HCT116 (cell line): ENCODE data around the gene GOSR1.

Experiments
- ATF3 ChIP-seq: IDR thresholded peaks from 2 replicates; pipeline ENCODE4 v1.6.1; 2012
- CEBPB ChIP-seq: IDR thresholded peaks from 2 replicates; pipeline ENCODE4 v1.6.1; 2012; ENCODE audit warnings: low read depth
- CTCF ChIP-seq, 3 experiments: fragments of 200-600 bp in 1 of 3; sonication (generic) in 1 of 3; IDR thresholded peaks in 2 of 3; conservative IDR thresholded peaks in 1 of 3; 2 replicates each; pipeline ENCODE4 v1.5.1; 2012 to 2017; ENCODE audit warnings: low read depth in 2 of 3, low read length in 2 of 3, antibody characterized with exemption in 1 of 3, borderline replicate concordance in 1 of 3, control low read depth in 1 of 3, mild to moderate bottlenecking in 1 of 3, mixed read lengths in 1 of 3, mixed run types in 1 of 3, moderate library complexity in 1 of 3; ENCODE audit not compliant: insufficient read depth in 1 of 3
- POLR2AphosphoS5 ChIP-seq: IDR thresholded peaks from 2 replicates; pipeline ENCODE4 v1.6.1; 2011; ENCODE audit warnings: mild to moderate bottlenecking, low read depth, low read length, moderate library complexity
- SP1 ChIP-seq: IDR thresholded peaks from 2 replicates; pipeline ENCODE4 v1.6.1; 2012; ENCODE audit warnings: low read depth
- SRF ChIP-seq: IDR thresholded peaks from 2 replicates; pipeline ENCODE4 v1.6.1; 2012; ENCODE audit warnings: low read depth
- ZNF274 ChIP-seq: fragments of 200-500 bp; sonication (Bioruptor generic); IDR thresholded peaks from 2 replicates; pipeline ENCODE4 v1.6.1; 2014; ENCODE audit warnings: mild to moderate bottlenecking, low read depth, low read length, inconsistent platforms

GRCh38 chr17:30449480-30449879 lies 27.7 kb upstream of the GOSR1 start:
- no peak for TF ChIP-seq POLR2AphosphoS5
- TF ChIP-seq CTCF (IDR thresholded peaks at IDR 0.05 in 2 of 3, conservative IDR thresholded peaks at IDR 0.05 in 1 of 3; ENCODE audit: borderline replicate concordance in 1 of 3, insufficient read depth in 1 of 3, low read depth in 2 of 3, low read length in 2 of 3): no peak
- TF ChIP-seq CEBPB: no peak
- TF ChIP-seq ATF3: no peak
- TF ChIP-seq SRF: no peak
- TF ChIP-seq ZNF274: no peak
- no peak for TF ChIP-seq SP1
